SK-N-MC (cell line): ENCODE measurements around the gene ALX4.

ENCODE experiments used
- DNase-seq: peaks from one replicate; pipeline ENCODE4 v3.0.0-alpha.2; 2011; ENCODE audit warnings: low read depth, low spot score
- H3K27ac ChIP-seq: fragments of 200-600 bp; sonication (generic); 2 replicates; pipeline ENCODE4 v1.5.1; 2016; ENCODE audit warnings: mixed run types
- H3K36me3 ChIP-seq: fragments of 200-600 bp; sonication (generic); 2 replicates; pipeline ENCODE4 v1.6.1; 2017; ENCODE audit warnings: antibody characterized with exemption, low read length, mixed read lengths; ENCODE audit not compliant: insufficient read depth
- H3K4me3 ChIP-seq: fragments of 200-600 bp; sonication (generic); 2 replicates; pipeline ENCODE4 v1.5.1; 2016
- H3K9ac ChIP-seq: fragments of 200-600 bp; sonication (generic); 2 replicates; pipeline ENCODE4 v1.8.0; 2017; ENCODE audit warnings: mixed run types, mixed read lengths; ENCODE audit not compliant: insufficient read length
- H3K9me3 ChIP-seq: fragments of 200-600 bp; sonication (generic); 2 replicates; pipeline ENCODE4 v1.6.1; 2017; ENCODE audit warnings: low read depth, mild to moderate bottlenecking, antibody characterized with exemption, low read length, moderate library complexity, mixed read lengths
- EZH2 ChIP-seq: fragments of 200-600 bp; sonication (generic); IDR thresholded peaks from one replicate; pipeline ENCODE4 v1.6.1; 2017; ENCODE audit warnings: antibody characterized with exemption
- FOXP2 ChIP-seq: optimal IDR thresholded peaks from 2 replicates; pipeline ENCODE3; 2011; ENCODE audit warnings: mild to moderate bottlenecking, moderate library complexity; ENCODE audit not compliant: insufficient read depth; ENCODE audit errors: extremely low read length, control extremely low read depth
- POLR2AphosphoS5 ChIP-seq: IDR thresholded peaks from 2 replicates; pipeline ENCODE4 v1.6.1; 2012; ENCODE audit warnings: mild to moderate bottlenecking, low read depth, low read length, borderline replicate concordance

The ALX4 gene

DNA sequence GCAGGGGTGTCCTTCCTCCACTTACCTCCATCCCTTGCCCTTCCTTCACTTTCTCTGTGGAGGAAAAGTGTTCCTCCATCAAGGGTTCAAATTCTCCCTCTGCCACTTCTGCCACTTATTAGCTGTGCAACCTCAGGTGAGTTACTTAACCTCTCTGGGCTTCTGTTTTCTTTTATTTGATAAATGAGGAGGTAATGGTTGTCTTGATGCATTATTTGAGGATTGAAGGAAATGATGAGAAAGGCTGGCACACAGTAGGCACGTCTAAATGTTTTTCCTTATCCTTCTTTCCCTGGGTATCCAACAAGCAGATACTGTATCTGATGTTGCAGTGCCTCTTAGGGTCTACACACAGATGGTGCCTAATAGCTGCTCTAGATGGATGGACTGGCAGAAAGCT lies 14.3 kb upstream of the ALX4 start:
- H3K27ac ChIP-seq = no peak overlapping the region

DNA sequence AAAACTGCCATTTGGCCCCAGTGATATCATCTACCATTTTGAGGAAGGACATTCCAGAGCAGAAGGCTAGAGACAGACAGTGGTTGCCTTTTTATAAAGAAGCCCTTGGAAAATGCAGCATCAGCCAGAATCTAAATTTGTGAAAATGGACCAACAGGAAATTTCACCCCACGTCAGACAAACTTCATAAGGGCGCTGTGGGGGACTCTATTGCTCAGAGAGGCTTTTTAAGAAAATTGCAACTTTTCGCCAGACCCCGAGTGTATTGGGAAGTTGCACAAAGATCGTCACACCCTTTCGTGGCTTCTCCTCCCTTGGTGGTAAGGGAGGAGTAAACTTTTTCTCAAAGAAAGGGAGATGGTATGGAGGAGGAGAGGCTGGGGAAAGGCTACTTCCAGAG lies 12.3 kb upstream of the ALX4 start:
- H3K36me3 ChIP-seq = no peaks in the 10 kb centered on the region
- DNase-seq = no peak
- no peak for TF ChIP-seq EZH2
- TF ChIP-seq POLR2AphosphoS5 = no peak
- no peak for TF ChIP-seq FOXP2
- no peak overlapping the region for H3K9ac ChIP-seq
- H3K27ac ChIP-seq = no peak overlapping the region
- peak overlapping the region; percentile 26; the same call in 1 of the 2 replicates for H3K4me3 ChIP-seq
- no peaks in the 10 kb centered on the region for H3K9me3 ChIP-seq

More for the DNA sequence above, 14.3 kb upstream of the ALX4 start:
- no peaks in the 10 kb centered on the region for H3K36me3 ChIP-seq
- no peak for TF ChIP-seq POLR2AphosphoS5
- TF ChIP-seq FOXP2 = no peak
- DNase-seq = no peak
- H3K9me3 ChIP-seq = no peaks in the 10 kb centered on the region
- H3K4me3 ChIP-seq = no peak overlapping the region
- H3K9ac ChIP-seq = no peak overlapping the region

DNA sequence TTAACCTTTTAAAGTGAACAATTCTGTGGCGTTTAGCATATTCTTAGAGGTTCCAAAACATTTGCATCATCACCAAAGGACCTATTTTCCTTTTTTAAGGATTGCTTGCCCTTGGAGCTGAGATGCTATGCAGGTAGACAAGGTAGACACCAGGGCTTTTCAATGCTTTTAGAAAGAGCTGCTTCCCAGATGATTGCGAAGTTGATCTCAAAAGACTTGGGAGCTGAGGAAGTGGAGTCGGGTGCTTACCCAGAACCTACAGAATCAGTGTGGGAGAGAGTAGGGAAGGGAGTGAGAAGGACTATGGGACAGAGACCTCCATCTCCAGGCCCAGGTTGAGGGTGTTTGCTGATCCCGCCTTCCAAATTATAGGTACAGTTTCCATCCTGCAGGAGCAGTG lies 11.1 kb upstream of the ALX4 start:
- Histone ChIP-seq H3K27ac (no peak overlapping the region), H3K4me3 (no peak overlapping the region), H3K36me3 (no peaks in the 10 kb centered on the region), H3K9me3 (no peaks in the 10 kb centered on the region), H3K9ac (no peak overlapping the region)
- no peak for DNase-seq
- TF ChIP-seq FOXP2 = no peak
- no peak for TF ChIP-seq EZH2
- TF ChIP-seq POLR2AphosphoS5 = no peak

DNA sequence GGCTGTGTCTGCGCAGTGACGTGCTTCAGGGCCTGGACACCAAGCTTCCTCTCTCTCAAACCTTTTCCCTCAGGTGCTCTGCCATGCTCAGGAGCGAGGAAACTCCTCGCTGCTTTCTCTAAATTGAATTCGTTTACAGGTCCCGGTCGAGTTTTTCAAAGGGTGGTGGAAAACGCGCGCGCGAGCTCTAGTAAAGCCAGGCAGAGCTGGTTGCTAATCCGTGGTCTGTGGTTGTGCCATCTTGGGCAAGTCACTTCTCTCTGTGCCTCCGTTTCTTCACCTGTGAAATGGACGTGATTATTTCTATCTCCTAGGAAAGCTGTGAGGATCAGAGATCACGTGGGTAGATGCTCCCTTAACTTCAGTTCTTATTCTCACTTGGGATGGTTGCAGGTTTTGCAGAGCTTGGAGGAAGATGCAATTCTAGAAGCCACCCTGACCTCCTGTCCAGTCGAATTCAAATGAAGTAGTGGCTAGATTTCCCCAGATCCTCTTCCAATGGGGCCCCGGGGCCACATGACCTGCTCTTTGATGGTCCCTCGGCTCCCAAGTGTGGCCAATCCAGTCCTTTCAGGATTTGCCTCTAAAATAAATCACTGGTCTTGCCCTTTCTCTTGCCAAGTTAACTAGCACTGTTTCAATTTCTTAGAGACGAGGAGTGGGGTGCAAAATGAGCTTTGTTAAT lies 10.5 kb upstream of the ALX4 start:
- no peaks in the 10 kb centered on the region for H3K9me3 ChIP-seq
- TF ChIP-seq POLR2AphosphoS5 = no peak
- no peak for TF ChIP-seq FOXP2
- TF ChIP-seq EZH2 = no peak
- H3K4me3 ChIP-seq = no peak overlapping the region
- DNase-seq = no peak
- H3K9ac ChIP-seq = no peak overlapping the region
- no peaks in the 10 kb centered on the region for H3K36me3 ChIP-seq
- H3K27ac ChIP-seq = no peak overlapping the region

DNA sequence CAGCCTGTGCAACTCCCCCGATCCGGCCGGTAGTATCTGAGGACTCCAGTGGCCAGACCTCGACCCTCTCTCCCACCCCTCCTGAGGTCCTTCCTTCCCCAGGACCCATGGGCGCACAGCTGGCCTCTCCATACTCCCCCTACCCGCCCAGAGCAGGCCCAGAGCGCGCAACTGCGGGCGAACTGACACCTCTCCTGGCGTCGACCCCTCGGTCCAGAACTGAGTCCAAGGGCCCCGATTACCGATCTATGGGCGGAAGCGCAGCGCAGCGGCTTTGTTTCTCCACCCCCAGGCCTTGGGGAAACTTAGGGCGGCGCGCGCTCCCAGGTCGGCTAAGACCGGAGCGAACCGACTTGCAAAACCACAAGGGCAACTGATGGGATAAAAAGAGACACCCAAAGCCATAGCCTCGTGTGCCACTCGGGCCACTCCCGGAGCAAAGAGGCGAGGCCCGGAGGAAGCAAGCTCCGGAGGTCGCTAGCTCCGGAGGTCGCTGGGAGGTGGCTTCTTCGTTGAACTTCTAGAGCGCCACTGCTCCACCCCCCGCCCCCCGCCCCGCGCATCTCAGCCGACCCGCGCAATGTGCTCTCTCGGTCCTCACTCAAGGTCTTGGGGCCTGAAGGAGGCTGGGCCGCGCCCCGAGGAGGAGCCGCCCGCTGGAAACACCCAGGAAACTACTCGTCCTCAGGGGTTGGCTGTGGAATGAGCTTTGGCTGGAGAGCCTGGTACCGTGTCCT lies 9.8 kb upstream of the ALX4 start:
- Histone ChIP-seq H3K9me3 (no peaks in the 10 kb centered on the region), H3K27ac (no peak overlapping the region), H3K4me3 (no peak overlapping the region), H3K36me3 (no peaks in the 10 kb centered on the region), H3K9ac (no peak overlapping the region)
- TF ChIP-seq EZH2 = no peak
- no peak for TF ChIP-seq FOXP2
- no peak for DNase-seq

DNA sequence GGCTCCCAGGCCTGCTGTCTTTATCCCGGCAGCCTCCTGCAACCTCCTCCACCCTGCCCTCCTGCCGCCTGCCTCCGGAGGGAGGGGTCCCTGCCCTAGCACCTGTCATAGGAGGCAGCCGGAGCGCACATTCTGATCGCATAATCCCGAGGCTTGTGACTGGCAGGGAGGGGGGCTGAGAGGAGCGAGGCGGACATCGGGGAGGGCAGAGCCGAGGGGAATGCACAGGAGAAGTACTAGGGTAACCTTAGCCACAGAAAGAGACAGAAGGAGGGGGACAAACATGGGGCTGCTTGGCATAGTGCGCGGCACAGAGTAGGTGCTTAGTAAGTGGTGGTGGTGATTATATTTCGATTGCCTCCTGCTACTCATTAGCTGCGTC lies 9.2 kb upstream of the ALX4 start:
- H3K9ac ChIP-seq = no peak overlapping the region
- DNase-seq = no peak
- no peak overlapping the region for H3K27ac ChIP-seq
- TF ChIP-seq POLR2AphosphoS5 = no peak
- H3K9me3 ChIP-seq = no peaks in the 10 kb centered on the region
- no peak overlapping the region for H3K4me3 ChIP-seq
- no peaks in the 10 kb centered on the region for H3K36me3 ChIP-seq

DNA sequence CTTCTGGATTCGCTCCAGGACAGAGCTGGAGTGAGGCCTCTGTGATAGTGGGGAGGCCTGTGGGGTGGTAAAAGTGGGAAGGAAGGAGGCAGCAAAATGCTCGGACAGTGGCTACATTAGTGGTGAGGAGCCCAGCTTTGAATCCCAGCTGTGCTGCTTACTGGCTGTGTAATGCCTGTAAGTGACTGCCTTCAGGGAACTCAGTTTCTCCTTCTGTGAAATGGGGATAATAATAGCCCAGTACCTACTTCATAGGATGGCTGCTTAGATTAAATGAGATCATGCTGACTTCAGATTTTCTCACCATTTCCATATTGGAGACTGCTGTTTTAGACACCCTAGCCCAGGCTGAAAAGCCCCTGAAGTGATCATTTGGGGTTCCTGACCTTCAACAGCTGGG lies 8.4 kb upstream of the ALX4 start:
- no peak for DNase-seq
- H3K4me3 ChIP-seq = no peak overlapping the region
- no peaks in the 10 kb centered on the region for H3K9me3 ChIP-seq
- no peak overlapping the region for H3K9ac ChIP-seq
- no peak for TF ChIP-seq FOXP2
- TF ChIP-seq POLR2AphosphoS5 = no peak
- no peak for TF ChIP-seq EZH2
- H3K27ac ChIP-seq = no peak overlapping the region
- H3K36me3 ChIP-seq = no peaks in the 10 kb centered on the region

DNA sequence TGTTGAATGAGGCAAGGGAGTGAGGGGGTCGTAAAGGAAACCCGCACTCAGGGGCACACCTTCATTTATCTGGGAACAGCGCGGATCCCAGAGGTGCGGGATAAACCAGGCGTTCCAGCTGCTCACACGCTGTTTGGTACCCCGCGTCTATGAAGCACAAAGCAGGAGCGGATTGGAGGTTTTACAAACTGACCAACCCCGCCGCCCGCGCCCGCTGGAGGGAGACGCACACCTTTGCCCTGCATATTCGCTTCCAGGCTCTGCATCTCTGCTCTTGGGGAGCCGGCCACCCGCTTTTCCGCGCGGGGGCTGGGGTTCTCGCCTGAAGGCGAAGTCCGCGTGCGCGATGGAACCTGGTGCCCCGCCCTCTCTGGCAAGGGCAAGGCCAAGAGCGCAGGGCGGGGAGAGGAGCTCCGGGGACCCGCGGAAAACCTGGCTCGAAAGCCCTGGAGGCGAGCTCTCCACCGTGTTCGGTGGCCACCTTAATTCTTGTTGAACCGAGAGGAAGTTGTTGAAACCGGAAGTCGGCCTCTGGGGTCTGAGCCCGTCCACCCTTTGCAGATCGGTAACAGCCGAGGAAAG lies 6.8 kb upstream of the ALX4 start:
- no peaks in the 10 kb centered on the region for H3K36me3 ChIP-seq
- no peak for TF ChIP-seq POLR2AphosphoS5
- no peak for TF ChIP-seq FOXP2
- TF ChIP-seq EZH2 = no peak
- no peak overlapping the region for H3K9ac ChIP-seq
- no peak overlapping the region for H3K4me3 ChIP-seq
- no peak for DNase-seq
- no peaks in the 10 kb centered on the region for H3K9me3 ChIP-seq
- H3K27ac ChIP-seq = no peak overlapping the region
